ENCODE results near the gene SLC1A2. TPM values are rescaled to one million over a fixed set of nuclear protein-coding genes. Genes with fewer than 3 reads are reported as not detected.

Gene SLC1A2
- total and polyA plus RNA-seq, 2 of the 4 experiments (the other 2 are of a cell fraction), result 0.15 to 0.54 TPM

DNA sequence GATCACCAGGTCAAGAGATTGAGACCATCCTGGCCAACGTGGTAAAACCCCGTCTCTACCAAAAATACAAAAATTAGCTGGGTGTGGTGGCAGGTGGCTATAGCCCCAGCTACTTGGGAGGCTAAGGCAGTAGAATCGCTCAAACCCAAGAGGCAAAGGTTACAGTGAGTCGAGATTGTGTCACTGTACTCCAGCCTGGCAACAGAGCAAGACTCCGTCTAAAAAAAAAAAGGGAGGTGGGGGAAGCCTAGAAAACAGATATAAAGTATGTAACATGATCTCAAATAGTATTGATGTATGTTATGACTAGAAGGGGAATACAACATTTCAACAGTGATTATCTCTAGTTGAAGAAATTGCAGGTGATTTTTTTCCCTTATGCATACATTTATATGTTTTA, 61.4 kb downstream of the SLC1A2 start:
- Histone ChIP-seq H3K9me3 (ENCODE audit: control insufficient read depth, insufficient read depth, low read length) (no peaks in the 10 kb centered on the region), H3K23ac (ENCODE audit: low read depth, low read length) (no peak overlapping the region), H3K18ac (ENCODE audit: low read depth, low read length) (no peak overlapping the region), H3K4me1 (ENCODE audit: control insufficient read depth, insufficient read depth, low read length) (peaks cover 3% of the 10 kb centered on the region; the same call in 1 of the 2 replicates), H4K8ac (ENCODE audit: low read depth in 2 of 2, low read length in 2 of 2) (no peak overlapping the region), H3K14ac (replicated peaks; ENCODE audit: low read depth, low read length) (no peak overlapping the region), H4K20me1 (ENCODE audit: insufficient read depth, low read length) (no peaks in the 10 kb centered on the region), H3K9me1 (ENCODE audit: insufficient read depth, low read length) (peaks cover 6% of the 10 kb centered on the region; the same call in 1 of the 2 replicates), H3K27ac (ENCODE audit: insufficient read depth, low read length) (no peak overlapping the region), H2BK5ac (ENCODE audit: low read depth, low read length, poor library complexity, severe bottlenecking) (no peak overlapping the region), H3K4ac (ENCODE audit: low read depth, low read length) (no peak overlapping the region), H4K5ac (ENCODE audit: low read depth, low read length) (no peak overlapping the region), H3K4me3 (ENCODE audit: insufficient read depth, low read depth, low read length) (no peak overlapping the region), H2BK120ac (ENCODE audit: low read depth, low read length) (no peak overlapping the region), H2BK20ac (ENCODE audit: low read depth, low read length) (no peak overlapping the region), H3K4me2 (ENCODE audit: low read depth, low read length) (no peak overlapping the region), H2AFZ (replicated peaks; ENCODE audit: low read length, poor library complexity) (no peak overlapping the region), H3K36me3 (ENCODE audit: control insufficient read depth, insufficient read depth, low read length) (no peaks in the 10 kb centered on the region), H2AK9ac (replicated peaks; ENCODE audit: low read depth, low read length, poor library complexity) (no peak overlapping the region), H2AK5ac (ENCODE audit: low read depth, low read length) (no peak overlapping the region), H3K56ac (ENCODE audit: extremely low read depth, insufficient read depth, low read length) (no peak overlapping the region), H3K9ac (ENCODE audit: low read depth, low read length) (no peak overlapping the region), H4K91ac (ENCODE audit: insufficient read depth, low read depth, low read length) (no peak overlapping the region), H3K79me1 (ENCODE audit: low read depth in 1 of 2, low read length in 2 of 2) (no peaks in the 10 kb centered on the region), H3K27me3 (ENCODE audit: control insufficient read depth, insufficient read depth, low read length) (no peaks in the 10 kb centered on the region), H2BK15ac (ENCODE audit: low read depth, low read length) (no peak overlapping the region)
- ChIA-PET POLR2A (ENCODE audit: unreplicated experiment) (no interaction called here), CTCF (no interaction called here)
- intact Hi-C loops (cut with micrococcal nuclease) (no loop called here), in situ Hi-C loops (cut with MboI; ENCODE audit: low sequenced_read_pairs) (no loop called here), dilution Hi-C loops (cut with HindIII; ENCODE audit: low sequenced_read_pairs, unreplicated experiment) (no loop called here)
- DNase-seq (peak; percentile 81), ATAC-seq (ENCODE audit: low read depth) (peak; percentile 59; the same call in 1 of the 2 replicates)
- TF ChIP-seq ELK1 (IDR thresholded peaks at IDR 0.05; ENCODE audit: borderline replicate concordance, low read depth, low read length) (no peak), CTCF (conservative IDR thresholded peaks at IDR 0.05; ENCODE audit: low read depth, low read length) (no peak), RFX5 (IDR thresholded peaks at IDR 0.05; ENCODE audit: low read depth, low read length) (no peak), POLR2A (IDR thresholded peaks at IDR 0.05; ENCODE audit: low read depth, low read length) (no peak), RAD21 (IDR thresholded peaks at IDR 0.05; ENCODE audit: low read length) (no peak), BHLHE40 (IDR thresholded peaks at IDR 0.05; ENCODE audit: low read depth, low read length) (no peak), MXI1 (IDR thresholded peaks at IDR 0.05; ENCODE audit: borderline replicate concordance, low read depth, low read length) (no peak), CHD1 (IDR thresholded peaks at IDR 0.05; ENCODE audit: low read depth, low read length) (no peak), RCOR1 (IDR thresholded peaks at IDR 0.05; ENCODE audit: insufficient replicate concordance, low read length) (no peak), MAFK (IDR thresholded peaks at IDR 0.05; ENCODE audit: low read depth, low read length) (no peak), CEBPB (IDR thresholded peaks at IDR 0.05; ENCODE audit: low read depth, low read length) (no peak), MAZ (IDR thresholded peaks at IDR 0.05; ENCODE audit: borderline replicate concordance, low read depth, low read length) (no peak), NFE2L2 (IDR thresholded peaks at IDR 0.05; ENCODE audit: low read depth, low read length) (no peak), SMC3 (IDR thresholded peaks at IDR 0.05; ENCODE audit: low read depth, low read length) (no peak), FOS (IDR thresholded peaks at IDR 0.05; ENCODE audit: low read depth, low read length) (no peak)
- TF ChIP-seq, protein P1, sequence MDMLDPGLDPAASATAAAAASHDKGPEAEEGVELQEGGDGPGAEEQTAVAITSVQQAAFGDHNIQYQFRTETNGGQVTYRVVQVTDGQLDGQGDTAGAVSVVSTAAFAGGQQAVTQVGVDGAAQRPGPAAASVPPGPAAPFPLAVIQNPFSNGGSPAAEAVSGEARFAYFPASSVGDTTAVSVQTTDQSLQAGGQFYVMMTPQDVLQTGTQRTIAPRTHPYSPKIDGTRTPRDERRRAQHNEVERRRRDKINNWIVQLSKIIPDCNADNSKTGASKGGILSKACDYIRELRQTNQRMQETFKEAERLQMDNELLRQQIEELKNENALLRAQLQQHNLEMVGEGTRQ (IDR thresholded peaks at IDR 0.05; ENCODE audit: low read depth, low read length), result no peak
- WGBS, 2 experiments (ENCODE audit: extremely low coverage in 2 of 2, insufficient read length in 1 of 2), result no CpG with 5 or more reads among the region's 5 CpGs
- no TSS peak for BruUV-seq (replicated peaks)

Data from IMR-90 (cell line).